Activated CD8-positive, alpha-beta T cell treated with anti-CD3 and anti-CD28 coated beads, Interleukin-2, amount 10 ng/mL, durations not matched to agents 7 days and 5 days (primary cell): ENCODE data around the gene ROCK2. TPM values are rescaled to one million over a fixed set of nuclear protein-coding genes. Genes with fewer than 3 reads are reported as not detected.
A peak's percentile ranks its signal among the peaks of the same experiment; 100 is the strongest.
"Not testable (repeated sequence)": the region's sequence is repeated elsewhere in the genome, so short reads cannot be mapped to it uniquely, and the experiment has no call there.

Experiments used
- ATAC-seq: fragments of 150-1000 bp; cut with Tn5 transposase; one replicate; pipeline ENCODE4 v1.10.0; 2021; ENCODE audit warnings: moderate library complexity
- CTCF ChIA-PET: fragments of 350-600 bp; sonication (Branson Sonifier 250); formaldehyde crosslinking; loops from one replicate; lab custom pipeline; 2021; ENCODE audit warnings: antibody characterized with exemption; lab: Charles Lee
- POLR2A ChIA-PET: fragments of 350-600 bp; sonication (Branson Sonifier 250); formaldehyde crosslinking; loops from one replicate; lab custom pipeline; 2021; ENCODE audit warnings: antibody characterized with exemption; lab: Charles Lee
- DNase-seq: peaks from one replicate; pipeline ENCODE4 v3.0.0-alpha.2; 2020
- H3K27ac Mint-ChIP-seq: one replicate; pipeline ENCODE4 v1.8.0; 2021; ENCODE audit warnings: mild to moderate bottlenecking, mixed read lengths
- H3K27me3 Mint-ChIP-seq: one replicate; pipeline ENCODE4 v1.8.0; 2021; ENCODE audit warnings: low read depth, mixed read lengths
- H3K36me3 Mint-ChIP-seq: one replicate; pipeline ENCODE4 v1.8.0; 2021; ENCODE audit warnings: low read depth, mixed read lengths
- H3K4me1 Mint-ChIP-seq: one replicate; pipeline ENCODE4 v1.8.0; 2021; ENCODE audit warnings: low read depth, mixed read lengths
- H3K4me3 Mint-ChIP-seq: one replicate; pipeline ENCODE4 v1.8.0; 2021; ENCODE audit warnings: mild to moderate bottlenecking, mixed read lengths
- H3K9me3 Mint-ChIP-seq: one replicate; pipeline ENCODE4 v1.8.0; 2022; ENCODE audit warnings: mixed read lengths; ENCODE audit not compliant: insufficient read depth
- total RNA-seq, 2 experiments: library from RNA; stranded (reverse); gene quantifications; one replicate each; pipeline ENCODE4 v1.2.3, GENCODE V29; 2021

Gene ROCK2
- total RNA-seq, 2 experiments from 2014 or later = 14.0 to 14.6 TPM

GRCh38 chr2:11179196-11179595 lies 165.2 kb downstream of the ROCK2 start:
- H3K9me3 Mint-ChIP-seq = no peaks in the 10 kb centered on the region
- ChIA-PET POLR2A (no interaction called here), CTCF (no interaction called here)
- peaks cover 3% of the 10 kb centered on the region for H3K36me3 Mint-ChIP-seq
- H3K27me3 Mint-ChIP-seq = no peaks in the 10 kb centered on the region
- DNase-seq (no peak), ATAC-seq (no peak)
- peaks cover 12% of the 10 kb centered on the region for H3K4me1 Mint-ChIP-seq
- H3K4me3 Mint-ChIP-seq = no peak overlapping the region
- H3K27ac Mint-ChIP-seq = no peak overlapping the region

GRCh38 chr2:11177871-11178690 lies 166.4 kb downstream of the ROCK2 start:
- CTCF ChIA-PET = no interaction called here
- POLR2A ChIA-PET = interaction anchor here (0.7 kb wide), 1 partner anchor 38 kb away, joined by 3 read pairs; no protein-coding TSS in a partner anchor
- H3K27ac Mint-ChIP-seq = no peak overlapping the region

GRCh38 chr2:11175293-11175795 lies 169.1 kb downstream of the ROCK2 start:
- CTCF ChIA-PET = interaction anchor here (0.6 to 1.4 kb wide), 3 partner anchors 12 to 407 kb away, joined by 3 read pairs; no protein-coding TSS in a partner anchor
- Mint-ChIP-seq H3K36me3 (peaks cover 3% of the 10 kb centered on the region), H3K27me3 (no peaks in the 10 kb centered on the region), H3K27ac (peak overlapping the region; percentile 50), H3K4me3 (no peak overlapping the region), H3K9me3 (no peaks in the 10 kb centered on the region), H3K4me1 (peaks cover 12% of the 10 kb centered on the region)
- DNase-seq = no peak
- peak; percentile 11 for ATAC-seq
- POLR2A ChIA-PET = no interaction called here

More at GRCh38 chr2:11177871-11178690, 166.4 kb downstream of the ROCK2 start:
- H3K27me3 Mint-ChIP-seq = no peaks in the 10 kb centered on the region
- H3K4me3 Mint-ChIP-seq = no peak overlapping the region
- H3K4me1 Mint-ChIP-seq = peaks cover 12% of the 10 kb centered on the region
- H3K9me3 Mint-ChIP-seq = no peaks in the 10 kb centered on the region
- ATAC-seq (no peak), DNase-seq (no peak)
- peaks cover 3% of the 10 kb centered on the region for H3K36me3 Mint-ChIP-seq

- CTCF ChIA-PET = no interaction called here
- ATAC-seq = no peak
- Mint-ChIP-seq H3K36me3 (peaks cover 3% of the 10 kb centered on the region), H3K27me3 (no peaks in the 10 kb centered on the region), H3K9me3 (no peaks in the 10 kb centered on the region), H3K4me1 (peaks cover 12% of the 10 kb centered on the region), H3K27ac (no peak overlapping the region), H3K4me3 (no peak overlapping the region)
- no peak for DNase-seq
- POLR2A ChIA-PET = no interaction called here
Observed at GRCh38 chr2:11174222-11174621, 170.2 kb downstream of the ROCK2 start.

- Mint-ChIP-seq H3K4me1 (no peaks in the 10 kb centered on the region), H3K36me3 (no peaks in the 10 kb centered on the region), H3K9me3 (no peaks in the 10 kb centered on the region), H3K27ac (no peak overlapping the region), H3K27me3 (no peaks in the 10 kb centered on the region), H3K4me3 (no peak overlapping the region)
- ChIA-PET POLR2A (no interaction called here), CTCF (no interaction called here)
- ATAC-seq (no peak), DNase-seq (no peak)
Observed at GRCh38 chr2:11169333-11169732, 175.1 kb downstream of the ROCK2 start.

- H3K36me3 Mint-ChIP-seq = no peaks in the 10 kb centered on the region
- POLR2A ChIA-PET = interaction anchor here (0.6 kb wide), 1 partner anchor 15 kb away, joined by 4 read pairs; no protein-coding TSS in a partner anchor
- H3K27ac Mint-ChIP-seq = no peak overlapping the region
- H3K4me3 Mint-ChIP-seq = no peak overlapping the region
- ATAC-seq = no peak
- CTCF ChIA-PET = interaction anchor here (1.6 kb wide), 1 partner anchor 36 kb away, joined by 4 read pairs; no protein-coding TSS in a partner anchor
- DNase-seq = no peak
- no peaks in the 10 kb centered on the region for H3K27me3 Mint-ChIP-seq
- no peaks in the 10 kb centered on the region for H3K4me1 Mint-ChIP-seq
- no peaks in the 10 kb centered on the region for H3K9me3 Mint-ChIP-seq
Observed at GRCh38 chr2:11168488-11168887, 175.9 kb downstream of the ROCK2 start.

GRCh38 chr2:11166476-11166875 lies 178.0 kb downstream of the ROCK2 start:
- ChIA-PET POLR2A (no interaction called here), CTCF (no interaction called here)
- Mint-ChIP-seq H3K27ac (no peak overlapping the region), H3K4me3 (no peak overlapping the region), H3K27me3 (no peaks in the 10 kb centered on the region), H3K9me3 (no peaks in the 10 kb centered on the region), H3K4me1 (peaks cover 6% of the 10 kb centered on the region), H3K36me3 (no peaks in the 10 kb centered on the region)
- no peak for DNase-seq
- no peak for ATAC-seq

GRCh38 chr2:11165046-11165445 lies 179.4 kb downstream of the ROCK2 start:
- peaks cover 19% of the 10 kb centered on the region for H3K4me1 Mint-ChIP-seq
- H3K9me3 Mint-ChIP-seq, H3K4me3 Mint-ChIP-seq, H3K36me3 Mint-ChIP-seq, DNase-seq, H3K27ac Mint-ChIP-seq, CTCF ChIA-PET, H3K27me3 Mint-ChIP-seq, POLR2A ChIA-PET, ATAC-seq: not testable (repeated sequence)

- H3K27me3 Mint-ChIP-seq = no peaks in the 10 kb centered on the region
- no peak for ATAC-seq
- no peaks in the 10 kb centered on the region for H3K36me3 Mint-ChIP-seq
- no peak for DNase-seq
- H3K27ac Mint-ChIP-seq = no peak overlapping the region
- ChIA-PET CTCF (interaction anchor here (0.7 to 1.2 kb wide), 3 partner anchors 8 to 34 kb away, joined by 3 read pairs; no protein-coding TSS in a partner anchor), POLR2A (no interaction called here)
- H3K4me1 Mint-ChIP-seq = peaks cover 19% of the 10 kb centered on the region
- no peak overlapping the region for H3K4me3 Mint-ChIP-seq
- no peaks in the 10 kb centered on the region for H3K9me3 Mint-ChIP-seq
Observed at GRCh38 chr2:11163439-11164317, 180.8 kb downstream of the ROCK2 start.

GRCh38 chr2:11161747-11162146 lies 182.7 kb downstream of the ROCK2 start:
- CTCF ChIA-PET = interaction anchor here (1.1 to 2.0 kb wide), 6 partner anchors 23 to 329 kb away, joined by 3 to 8 read pairs (median 4); a partner anchor contains a TSS
- no peak overlapping the region for H3K4me3 Mint-ChIP-seq
- POLR2A ChIA-PET = interaction anchor here (0.7 kb wide), 1 partner anchor 9 kb away, joined by 3 read pairs; no protein-coding TSS in a partner anchor
- H3K27me3 Mint-ChIP-seq = no peaks in the 10 kb centered on the region
- H3K9me3 Mint-ChIP-seq = no peaks in the 10 kb centered on the region
- H3K27ac Mint-ChIP-seq = peak overlapping the region; percentile 69
- DNase-seq (no peak), ATAC-seq (no peak)
- H3K4me1 Mint-ChIP-seq = peaks cover 20% of the 10 kb centered on the region
- no peaks in the 10 kb centered on the region for H3K36me3 Mint-ChIP-seq

GRCh38 chr2:11160731-11161455 lies 183.5 kb downstream of the ROCK2 start:
- ChIA-PET CTCF (interaction anchor here (0.6 to 2.0 kb wide), 7 partner anchors 24 to 423 kb away, joined by 3 to 8 read pairs (median 3); a partner anchor contains a TSS), POLR2A (interaction anchor here (0.6 to 0.7 kb wide), 3 partner anchors 10 to 592 kb away, joined by 3 to 4 read pairs (median 3); no protein-coding TSS in a partner anchor)
- Mint-ChIP-seq H3K9me3 (no peaks in the 10 kb centered on the region), H3K27ac (peak overlapping the region; percentile 93), H3K4me1 (peaks cover 24% of the 10 kb centered on the region), H3K27me3 (no peaks in the 10 kb centered on the region), H3K4me3 (peak overlapping the region; percentile 46), H3K36me3 (no peaks in the 10 kb centered on the region)
- ATAC-seq = peak; percentile 76
- peak; percentile 42 for DNase-seq
